ENCODE results near the gene CTIF. TPM values are rescaled to one million over a fixed set of nuclear protein-coding genes. Genes with fewer than 3 reads are reported as not detected.

Gene CTIF
- total RNA-seq, 2 donors from 2014 or later, result 6.1 to 7.3 TPM

GRCh38 chr18:48772457-48772856, 233.6 kb downstream of the CTIF start:
- no peaks in the 10 kb centered on the region for H3K27me3 Mint-ChIP-seq
- no peaks in the 10 kb centered on the region for H3K36me3 Mint-ChIP-seq (ENCODE audit: low read depth)
- no peak overlapping the region for H3K27ac Mint-ChIP-seq
- DNase-seq, result no peak
- H3K4me1 Mint-ChIP-seq, result peaks cover 11% of the 10 kb centered on the region
- ATAC-seq, result no peak
- H3K9me3 ChIP-seq (ENCODE audit: control insufficient read depth, low read length, poor library complexity, severe bottlenecking), result no peaks in the 10 kb centered on the region
- H3K4me3 Mint-ChIP-seq, result no peak overlapping the region

GRCh38 chr18:48773821-48774220, 235.0 kb downstream of the CTIF start:
- Mint-ChIP-seq H3K27me3 (no peaks in the 10 kb centered on the region), H3K4me1 (peaks cover 7% of the 10 kb centered on the region), H3K4me3 (no peak overlapping the region), H3K36me3 (ENCODE audit: low read depth) (no peaks in the 10 kb centered on the region), H3K27ac (no peak overlapping the region)
- ATAC-seq (no peak), DNase-seq (no peak)
- H3K9me3 ChIP-seq (ENCODE audit: control insufficient read depth, low read length, poor library complexity, severe bottlenecking), result no peaks in the 10 kb centered on the region

- Mint-ChIP-seq H3K36me3 (ENCODE audit: low read depth) (no peaks in the 10 kb centered on the region), H3K27me3 (no peaks in the 10 kb centered on the region), H3K27ac (no peak overlapping the region), H3K4me3 (no peak overlapping the region), H3K4me1 (peaks cover 7% of the 10 kb centered on the region)
- no peak for ATAC-seq
- DNase-seq, result no peak
- no peaks in the 10 kb centered on the region for H3K9me3 ChIP-seq (ENCODE audit: control insufficient read depth, low read length, poor library complexity, severe bottlenecking)
Observed at GRCh38 chr18:48774941-48775340, 236.1 kb downstream of the CTIF start.

- no peak overlapping the region for H3K27ac Mint-ChIP-seq
- H3K27me3 Mint-ChIP-seq, result no peaks in the 10 kb centered on the region
- ATAC-seq (no peak), DNase-seq (no peak)
- peak overlapping the region; percentile 47 for H3K4me3 Mint-ChIP-seq
- no peaks in the 10 kb centered on the region for H3K36me3 Mint-ChIP-seq (ENCODE audit: low read depth)
- peaks cover 7% of the 10 kb centered on the region for H3K4me1 Mint-ChIP-seq
- no peaks in the 10 kb centered on the region for H3K9me3 ChIP-seq (ENCODE audit: control insufficient read depth, low read length, poor library complexity, severe bottlenecking)
Observed at GRCh38 chr18:48775372-48776155, 236.7 kb downstream of the CTIF start.

- Mint-ChIP-seq H3K4me3 (no peak overlapping the region), H3K27me3 (no peaks in the 10 kb centered on the region), H3K36me3 (ENCODE audit: low read depth) (no peaks in the 10 kb centered on the region), H3K27ac (no peak overlapping the region), H3K4me1 (peaks cover 7% of the 10 kb centered on the region)
- no peaks in the 10 kb centered on the region for H3K9me3 ChIP-seq (ENCODE audit: control insufficient read depth, low read length, poor library complexity, severe bottlenecking)
- ATAC-seq, result no peak
- no peak for DNase-seq
Observed at GRCh38 chr18:48776156-48776555, 237.3 kb downstream of the CTIF start.

- Mint-ChIP-seq H3K4me3 (no peak overlapping the region), H3K36me3 (ENCODE audit: low read depth) (no peaks in the 10 kb centered on the region), H3K4me1 (peaks cover 7% of the 10 kb centered on the region), H3K27me3 (no peaks in the 10 kb centered on the region), H3K27ac (no peak overlapping the region)
- DNase-seq (no peak), ATAC-seq (no peak)
- H3K9me3 ChIP-seq (ENCODE audit: control insufficient read depth, low read length, poor library complexity, severe bottlenecking), result no peaks in the 10 kb centered on the region
Observed at GRCh38 chr18:48776641-48777025, 237.8 kb downstream of the CTIF start.

- Mint-ChIP-seq H3K27ac (peak overlapping the region; percentile 78), H3K27me3 (no peaks in the 10 kb centered on the region), H3K4me1 (peaks cover 7% of the 10 kb centered on the region), H3K4me3 (peak overlapping the region; percentile 33), H3K36me3 (ENCODE audit: low read depth) (no peaks in the 10 kb centered on the region)
- DNase-seq, result peak; percentile 64 to 71 (median 68)
- no peaks in the 10 kb centered on the region for H3K9me3 ChIP-seq (ENCODE audit: control insufficient read depth, low read length, poor library complexity, severe bottlenecking)
- ATAC-seq, result peak; percentile 93
Observed at GRCh38 chr18:48777026-48777743, 238.4 kb downstream of the CTIF start.

- DNase-seq (no peak), ATAC-seq (no peak)
- Mint-ChIP-seq H3K4me3 (no peak overlapping the region), H3K4me1 (peaks cover 7% of the 10 kb centered on the region), H3K36me3 (ENCODE audit: low read depth) (no peaks in the 10 kb centered on the region), H3K27me3 (no peaks in the 10 kb centered on the region), H3K27ac (peak overlapping the region; percentile 78)
- no peaks in the 10 kb centered on the region for H3K9me3 ChIP-seq (ENCODE audit: control insufficient read depth, low read length, poor library complexity, severe bottlenecking)
Observed at GRCh38 chr18:48777744-48778116, 238.9 kb downstream of the CTIF start.

- no peaks in the 10 kb centered on the region for H3K36me3 Mint-ChIP-seq (ENCODE audit: low read depth)
- no peaks in the 10 kb centered on the region for H3K9me3 ChIP-seq (ENCODE audit: control insufficient read depth, low read length, poor library complexity, severe bottlenecking)
- H3K27me3 Mint-ChIP-seq, result no peaks in the 10 kb centered on the region
- peak overlapping the region; percentile 78 for H3K27ac Mint-ChIP-seq
- no peak for DNase-seq
- H3K4me1 Mint-ChIP-seq, result peaks cover 9% of the 10 kb centered on the region
- no peak for ATAC-seq
- no peak overlapping the region for H3K4me3 Mint-ChIP-seq
Observed at GRCh38 chr18:48778344-48779011, 239.6 kb downstream of the CTIF start.

GRCh38 chr18:48779462-48779861, 240.6 kb downstream of the CTIF start:
- ATAC-seq (no peak), DNase-seq (no peak)
- no peak overlapping the region for H3K27ac Mint-ChIP-seq
- no peaks in the 10 kb centered on the region for H3K9me3 ChIP-seq (ENCODE audit: control insufficient read depth, low read length, poor library complexity, severe bottlenecking)
- H3K27me3 Mint-ChIP-seq, result no peaks in the 10 kb centered on the region
- no peak overlapping the region for H3K4me3 Mint-ChIP-seq
- H3K4me1 Mint-ChIP-seq, result peaks cover 15% of the 10 kb centered on the region
- no peaks in the 10 kb centered on the region for H3K36me3 Mint-ChIP-seq (ENCODE audit: low read depth)

- DNase-seq (no peak), ATAC-seq (no peak)
- Mint-ChIP-seq H3K36me3 (ENCODE audit: low read depth) (peaks cover 2% of the 10 kb centered on the region), H3K4me3 (no peak overlapping the region), H3K4me1 (peaks cover 24% of the 10 kb centered on the region), H3K27ac (no peak overlapping the region), H3K27me3 (no peaks in the 10 kb centered on the region)
- H3K9me3 ChIP-seq (ENCODE audit: control insufficient read depth, low read length, poor library complexity, severe bottlenecking), result no peaks in the 10 kb centered on the region
Observed at GRCh38 chr18:48780201-48780912, 241.5 kb downstream of the CTIF start.

GRCh38 chr18:48780913-48781162, 242.0 kb downstream of the CTIF start:
- no peak overlapping the region for H3K4me3 Mint-ChIP-seq
- ATAC-seq, result no peak
- no peaks in the 10 kb centered on the region for H3K9me3 ChIP-seq (ENCODE audit: control insufficient read depth, low read length, poor library complexity, severe bottlenecking)
- no peaks in the 10 kb centered on the region for H3K27me3 Mint-ChIP-seq
- H3K4me1 Mint-ChIP-seq, result peaks cover 21% of the 10 kb centered on the region
- H3K27ac Mint-ChIP-seq, result no peak overlapping the region
- peaks cover 2% of the 10 kb centered on the region for H3K36me3 Mint-ChIP-seq (ENCODE audit: low read depth)
- no peak for DNase-seq

All from T-helper 17 cell (primary cell).